DND-41 (cell line): ENCODE measurements around the gene SUSD6.

Experiments
- EZH2 ChIP-seq: IDR thresholded peaks from 3 replicates; pipeline ENCODE4 v1.6.1; 2012; ENCODE audit warnings: borderline replicate concordance, low read depth, mild to moderate bottlenecking, moderate library complexity, low read length, inconsistent platforms; ENCODE audit not compliant: severe bottlenecking
- TF ChIP-seq, protein P1 (sequence below): IDR thresholded peaks from 2 replicates; pipeline ENCODE4 v1.5.1; 2012; ENCODE audit warnings: borderline replicate concordance, low read length, moderate library complexity, mild to moderate bottlenecking; ENCODE audit not compliant: poor library complexity, severe bottlenecking; ENCODE audit errors: extremely low read depth

GRCh38 chr14:69667938-69668335 lies 56.5 kb downstream of the SUSD6 start:
- TF ChIP-seq EZH2: no peak
- TF ChIP-seq, protein P1, sequence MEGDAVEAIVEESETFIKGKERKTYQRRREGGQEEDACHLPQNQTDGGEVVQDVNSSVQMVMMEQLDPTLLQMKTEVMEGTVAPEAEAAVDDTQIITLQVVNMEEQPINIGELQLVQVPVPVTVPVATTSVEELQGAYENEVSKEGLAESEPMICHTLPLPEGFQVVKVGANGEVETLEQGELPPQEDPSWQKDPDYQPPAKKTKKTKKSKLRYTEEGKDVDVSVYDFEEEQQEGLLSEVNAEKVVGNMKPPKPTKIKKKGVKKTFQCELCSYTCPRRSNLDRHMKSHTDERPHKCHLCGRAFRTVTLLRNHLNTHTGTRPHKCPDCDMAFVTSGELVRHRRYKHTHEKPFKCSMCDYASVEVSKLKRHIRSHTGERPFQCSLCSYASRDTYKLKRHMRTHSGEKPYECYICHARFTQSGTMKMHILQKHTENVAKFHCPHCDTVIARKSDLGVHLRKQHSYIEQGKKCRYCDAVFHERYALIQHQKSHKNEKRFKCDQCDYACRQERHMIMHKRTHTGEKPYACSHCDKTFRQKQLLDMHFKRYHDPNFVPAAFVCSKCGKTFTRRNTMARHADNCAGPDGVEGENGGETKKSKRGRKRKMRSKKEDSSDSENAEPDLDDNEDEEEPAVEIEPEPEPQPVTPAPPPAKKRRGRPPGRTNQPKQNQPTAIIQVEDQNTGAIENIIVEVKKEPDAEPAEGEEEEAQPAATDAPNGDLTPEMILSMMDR: no peak
